ENCODE measurements around the gene ATXN7L2. TPM values are rescaled to one million over a fixed set of nuclear protein-coding genes. Genes with fewer than 3 reads are reported as not detected.
A peak's percentile ranks its signal among the peaks of the same experiment; 100 is the strongest.

The ATXN7L2 gene
- total RNA-seq, 1 donor from 2014 or later = 15.6 TPM

DNA sequence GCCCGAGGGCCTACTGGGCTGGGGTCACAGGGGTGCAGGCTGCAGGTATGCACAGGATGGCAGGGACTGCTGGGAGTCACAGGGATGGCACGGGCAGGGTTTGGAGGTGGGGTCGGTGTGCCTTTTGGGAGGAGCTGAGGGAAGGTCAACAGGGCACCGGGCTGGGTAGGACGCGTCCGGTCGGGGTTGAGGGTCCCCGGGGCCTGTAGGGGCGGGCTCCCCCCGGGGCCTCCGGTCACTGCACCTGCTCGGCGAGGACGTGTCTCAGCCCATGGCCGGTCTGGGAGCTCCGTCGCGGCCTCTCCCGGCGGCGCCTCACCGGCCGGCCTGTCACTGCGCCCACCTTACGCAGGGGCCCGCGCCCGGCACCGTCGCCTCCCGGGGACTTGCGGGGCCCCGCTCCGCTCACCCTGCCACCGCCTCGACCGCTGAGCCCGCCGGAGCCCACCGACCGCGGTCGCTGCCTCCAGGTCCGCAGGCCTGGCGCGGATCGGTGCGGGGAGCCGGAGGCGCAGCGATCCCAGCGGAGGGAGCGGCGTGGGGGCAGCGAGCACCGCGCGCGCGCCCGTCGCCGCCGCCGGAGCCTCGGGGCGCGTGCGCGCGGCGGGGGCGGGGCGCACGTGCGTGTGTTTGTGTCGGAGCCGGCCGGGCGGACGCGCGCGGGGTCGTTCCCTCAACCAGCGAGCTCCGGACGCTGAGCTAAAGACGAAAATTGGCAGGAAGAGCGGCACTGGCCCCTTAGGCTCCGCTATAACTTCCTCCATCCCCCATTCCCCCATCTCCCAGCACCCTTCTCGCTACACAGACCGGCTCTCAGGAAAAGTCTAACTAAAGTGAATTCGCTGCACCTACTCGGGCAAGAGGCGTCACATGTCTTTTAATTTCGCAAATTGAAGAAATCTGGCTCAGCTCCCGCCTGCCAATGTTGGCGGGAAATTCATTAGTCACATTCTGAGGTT is 25.8 kb downstream of the ATXN7L2 start, which contains the start of gene AMIGO1:
Gene AMIGO1, minus strand, starts transcription at position 552 of the 959 bp plus-strand sequence. CDS start 815 bp downstream, outside the sequence.
- Mint-ChIP-seq H3K27ac (ENCODE audit: unreplicated experiment) (peak within 1 kb of the TSS; percentile 87), H3K36me3 (ENCODE audit: low read depth) (no peaks in the 10 kb centered on the region), H3K9me3 (no peaks in the 10 kb centered on the region), H3K4me3 (peak within 1 kb of the TSS; percentile 88), H3K4me1 (peaks cover 20% of the 10 kb centered on the region), H3K27me3 (ENCODE audit: low read depth) (peaks cover 30% of the 10 kb centered on the region)
- TF ChIP-seq, protein P1, sequence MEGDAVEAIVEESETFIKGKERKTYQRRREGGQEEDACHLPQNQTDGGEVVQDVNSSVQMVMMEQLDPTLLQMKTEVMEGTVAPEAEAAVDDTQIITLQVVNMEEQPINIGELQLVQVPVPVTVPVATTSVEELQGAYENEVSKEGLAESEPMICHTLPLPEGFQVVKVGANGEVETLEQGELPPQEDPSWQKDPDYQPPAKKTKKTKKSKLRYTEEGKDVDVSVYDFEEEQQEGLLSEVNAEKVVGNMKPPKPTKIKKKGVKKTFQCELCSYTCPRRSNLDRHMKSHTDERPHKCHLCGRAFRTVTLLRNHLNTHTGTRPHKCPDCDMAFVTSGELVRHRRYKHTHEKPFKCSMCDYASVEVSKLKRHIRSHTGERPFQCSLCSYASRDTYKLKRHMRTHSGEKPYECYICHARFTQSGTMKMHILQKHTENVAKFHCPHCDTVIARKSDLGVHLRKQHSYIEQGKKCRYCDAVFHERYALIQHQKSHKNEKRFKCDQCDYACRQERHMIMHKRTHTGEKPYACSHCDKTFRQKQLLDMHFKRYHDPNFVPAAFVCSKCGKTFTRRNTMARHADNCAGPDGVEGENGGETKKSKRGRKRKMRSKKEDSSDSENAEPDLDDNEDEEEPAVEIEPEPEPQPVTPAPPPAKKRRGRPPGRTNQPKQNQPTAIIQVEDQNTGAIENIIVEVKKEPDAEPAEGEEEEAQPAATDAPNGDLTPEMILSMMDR (conservative IDR thresholded peaks at IDR 0.05) = no peak
- DNase-seq (ENCODE audit: low read depth, low spot score) = peak; percentile 62

DNA sequence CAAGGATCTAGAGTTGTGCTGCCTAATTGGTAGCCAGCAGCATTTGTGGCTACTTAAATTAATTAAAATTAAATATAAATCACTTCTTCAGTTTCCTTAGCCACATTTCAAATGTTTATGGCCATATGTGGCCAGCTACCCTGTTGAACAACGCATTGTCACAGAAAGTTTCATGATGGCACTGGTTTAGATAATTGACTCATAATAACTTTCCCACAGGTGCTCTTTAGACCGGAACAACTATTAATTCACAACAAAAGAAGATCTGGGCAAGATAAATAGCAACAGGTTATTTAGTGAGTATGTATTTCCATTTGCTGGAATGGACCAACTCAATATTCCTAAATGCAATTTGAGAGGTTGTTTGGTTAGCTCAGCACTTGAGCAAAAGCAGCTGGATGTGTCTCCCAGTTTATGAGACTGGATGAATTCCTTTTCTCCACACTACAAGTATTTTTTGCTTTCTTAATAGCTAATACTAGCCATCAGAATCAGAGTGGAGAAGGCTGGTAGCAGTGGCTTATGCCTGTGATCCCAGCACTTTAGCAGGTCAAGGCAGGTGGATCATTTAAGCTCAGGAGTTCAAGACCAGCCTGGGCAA is 29.5 kb downstream of the ATXN7L2 start:
- no peak overlapping the region for H3K4me3 Mint-ChIP-seq
- H3K4me1 Mint-ChIP-seq = peaks cover 19% of the 10 kb centered on the region
- TF ChIP-seq, protein P1 (conservative IDR thresholded peaks at IDR 0.05) = no peak
- DNase-seq (ENCODE audit: low read depth, low spot score) = no peak
- no peak overlapping the region for H3K27ac Mint-ChIP-seq (ENCODE audit: unreplicated experiment)
- peaks cover 34% of the 10 kb centered on the region for H3K27me3 Mint-ChIP-seq (ENCODE audit: low read depth)
- H3K9me3 Mint-ChIP-seq = no peaks in the 10 kb centered on the region
- H3K36me3 Mint-ChIP-seq (ENCODE audit: low read depth) = no peaks in the 10 kb centered on the region

DNA sequence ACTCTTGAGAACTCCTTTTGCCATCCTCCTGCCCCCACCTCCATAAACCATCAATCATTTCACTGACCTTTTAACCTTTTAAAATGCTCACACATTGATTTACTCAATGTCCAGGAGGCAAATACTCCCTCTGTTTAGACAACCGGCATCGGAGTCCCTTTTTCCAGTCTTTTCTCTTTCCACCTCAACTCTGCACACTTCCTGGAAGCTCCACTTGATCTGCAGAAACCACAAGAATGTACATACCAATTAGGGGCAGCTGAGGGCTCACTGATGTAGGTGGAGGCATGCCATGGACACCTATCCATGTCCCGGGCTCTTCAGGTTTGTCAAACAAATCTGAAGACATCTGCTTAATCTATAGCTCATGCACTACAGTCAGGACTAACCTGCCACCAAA is 31.1 kb downstream of the ATXN7L2 start:
- H3K27me3 Mint-ChIP-seq (ENCODE audit: low read depth) = peaks cover 30% of the 10 kb centered on the region
- peaks cover 6% of the 10 kb centered on the region for H3K4me1 Mint-ChIP-seq
- TF ChIP-seq, protein P1 (conservative IDR thresholded peaks at IDR 0.05) = no peak
- no peak overlapping the region for H3K4me3 Mint-ChIP-seq
- no peak overlapping the region for H3K27ac Mint-ChIP-seq (ENCODE audit: unreplicated experiment)
- no peaks in the 10 kb centered on the region for H3K36me3 Mint-ChIP-seq (ENCODE audit: low read depth)
- H3K9me3 Mint-ChIP-seq = no peaks in the 10 kb centered on the region
- no peak for DNase-seq (ENCODE audit: low read depth, low spot score)

DNA sequence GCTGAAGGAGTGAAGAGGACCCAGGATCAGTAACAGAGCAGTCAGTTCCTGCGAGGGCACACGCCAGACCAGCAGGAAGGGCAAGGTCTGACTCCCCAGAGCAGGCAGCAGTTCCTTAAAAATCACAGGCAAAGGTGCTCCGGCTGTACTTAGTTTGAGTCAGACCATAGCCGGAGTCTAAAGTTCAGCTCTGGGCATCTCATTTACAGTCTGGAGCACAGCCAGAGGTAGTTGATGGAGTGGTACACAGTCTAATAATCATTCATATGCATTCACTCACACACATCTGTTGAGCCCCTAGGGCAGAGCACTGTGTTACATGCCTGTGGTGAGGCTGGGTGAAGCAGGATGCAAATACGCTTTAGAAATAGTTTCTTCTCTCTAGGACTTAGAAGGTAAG is 33.2 kb downstream of the ATXN7L2 start:
- no peaks in the 10 kb centered on the region for H3K36me3 Mint-ChIP-seq (ENCODE audit: low read depth)
- DNase-seq (ENCODE audit: low read depth, low spot score) = no peak
- no peaks in the 10 kb centered on the region for H3K4me1 Mint-ChIP-seq
- no peak overlapping the region for H3K27ac Mint-ChIP-seq (ENCODE audit: unreplicated experiment)
- H3K9me3 Mint-ChIP-seq = no peaks in the 10 kb centered on the region
- TF ChIP-seq, protein P1 (conservative IDR thresholded peaks at IDR 0.05) = no peak
- no peak overlapping the region for H3K4me3 Mint-ChIP-seq
- H3K27me3 Mint-ChIP-seq (ENCODE audit: low read depth) = peaks cover 20% of the 10 kb centered on the region

DNA sequence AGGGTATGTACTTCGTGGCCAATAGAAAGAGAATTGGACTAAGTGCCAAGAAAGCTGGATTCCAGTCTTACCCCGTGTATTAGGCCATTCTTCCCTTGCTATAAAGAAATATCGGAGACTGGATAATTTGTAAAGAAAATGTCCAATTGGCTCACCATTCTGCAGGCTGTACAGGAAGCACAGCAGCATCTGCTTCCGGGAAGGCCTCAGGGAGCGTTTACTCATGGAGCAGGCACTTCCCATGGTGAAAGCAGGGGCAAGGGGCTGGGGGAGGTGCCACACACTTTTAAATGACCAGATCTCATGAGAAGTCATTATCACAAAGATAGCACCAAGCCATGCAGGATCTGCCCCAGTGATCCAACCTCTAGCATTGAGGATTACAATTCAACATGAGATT is 33.6 kb downstream of the ATXN7L2 start:
- H3K27me3 Mint-ChIP-seq (ENCODE audit: low read depth) = peaks cover 22% of the 10 kb centered on the region
- DNase-seq (ENCODE audit: low read depth, low spot score) = no peak
- H3K4me3 Mint-ChIP-seq = no peak overlapping the region
- H3K4me1 Mint-ChIP-seq = no peaks in the 10 kb centered on the region
- no peak overlapping the region for H3K27ac Mint-ChIP-seq (ENCODE audit: unreplicated experiment)
- no peaks in the 10 kb centered on the region for H3K36me3 Mint-ChIP-seq (ENCODE audit: low read depth)
- no peaks in the 10 kb centered on the region for H3K9me3 Mint-ChIP-seq
- TF ChIP-seq, protein P1 (conservative IDR thresholded peaks at IDR 0.05) = no peak

Measured in neural crest cell (in vitro differentiated cells).